ENCODE data around the gene IFRD1.

The IFRD1 gene

DNA sequence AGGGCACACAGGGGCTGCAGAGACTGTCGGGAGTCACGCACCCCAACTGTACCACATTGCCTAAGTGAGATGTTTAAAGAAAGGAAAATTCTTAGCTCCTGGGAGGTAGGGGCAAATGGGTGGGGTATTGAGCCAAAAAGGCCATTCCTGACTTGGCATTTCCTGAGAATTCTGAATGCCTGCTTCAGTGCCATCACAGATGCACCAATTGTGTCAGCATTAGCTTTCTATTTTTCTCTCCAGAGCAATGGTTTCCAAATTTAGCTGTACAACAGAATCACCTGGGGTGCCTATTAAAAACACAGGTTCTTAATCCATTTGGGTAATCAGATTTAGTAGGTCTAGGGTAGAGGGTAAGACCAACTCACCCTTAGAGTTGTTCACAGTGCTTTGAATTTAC, 73.6 kb downstream of the IFRD1 start:
- TF ChIP-seq FOXM1 (IDR thresholded peaks at IDR 0.05; ENCODE audit: borderline replicate concordance, low read depth) (no peak), TAF1 (IDR thresholded peaks at IDR 0.05; ENCODE audit: low read depth) (no peak), CREB1 (IDR thresholded peaks at IDR 0.05; ENCODE audit: low read depth) (no peak), YY1 (IDR thresholded peaks at IDR 0.05; ENCODE audit: low read depth) (no peak), EP300 (IDR thresholded peaks at IDR 0.05; ENCODE audit: borderline replicate concordance) (no peak)
- TF ChIP-seq, protein P1, sequence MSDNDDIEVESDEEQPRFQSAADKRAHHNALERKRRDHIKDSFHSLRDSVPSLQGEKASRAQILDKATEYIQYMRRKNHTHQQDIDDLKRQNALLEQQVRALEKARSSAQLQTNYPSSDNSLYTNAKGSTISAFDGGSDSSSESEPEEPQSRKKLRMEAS (IDR thresholded peaks at IDR 0.05) = no peak
